Fibroblast of the aortic adventitia (primary cell): ENCODE measurements around the gene FMO4. TPM values are rescaled to one million over a fixed set of nuclear protein-coding genes. Genes with fewer than 3 reads are reported as not detected.
"Not testable (repeated sequence)": the region's sequence is repeated elsewhere in the genome, so short reads cannot be mapped to it uniquely, and the experiment has no call there.

Experiments used
- DNase-seq: peaks from one replicate; pipeline ENCODE4 v3.0.0-alpha.2; 2010; ENCODE audit warnings: low read depth
- H3K4me3 ChIP-seq: 2 replicates; pipeline ENCODE4 v1.5.1; 2011; ENCODE audit warnings: low read depth, mild to moderate bottlenecking, control low read depth, low read length, moderate library complexity
- total RNA-seq: library from RNA; depleted of rRNA; stranded (reverse); fragments of >200 nt; gene quantifications from 2 replicates; pipeline ENCODE4 v1.2.3, GENCODE V29; 2012; ENCODE audit warnings: low replicate concordance
- TF ChIP-seq, protein P1 (sequence below): IDR thresholded peaks from 2 replicates; pipeline ENCODE4 v1.5.1; 2011; ENCODE audit warnings: mild to moderate bottlenecking, low read length, control low read depth, inconsistent platforms; ENCODE audit not compliant: insufficient read depth

Gene FMO4
- total RNA-seq, 1 donor, result 4.8 TPM

GRCh38 chr1:171279678-171280077, 34.3 kb upstream of the FMO4 start:
- no peak for DNase-seq
- TF ChIP-seq, protein P1, sequence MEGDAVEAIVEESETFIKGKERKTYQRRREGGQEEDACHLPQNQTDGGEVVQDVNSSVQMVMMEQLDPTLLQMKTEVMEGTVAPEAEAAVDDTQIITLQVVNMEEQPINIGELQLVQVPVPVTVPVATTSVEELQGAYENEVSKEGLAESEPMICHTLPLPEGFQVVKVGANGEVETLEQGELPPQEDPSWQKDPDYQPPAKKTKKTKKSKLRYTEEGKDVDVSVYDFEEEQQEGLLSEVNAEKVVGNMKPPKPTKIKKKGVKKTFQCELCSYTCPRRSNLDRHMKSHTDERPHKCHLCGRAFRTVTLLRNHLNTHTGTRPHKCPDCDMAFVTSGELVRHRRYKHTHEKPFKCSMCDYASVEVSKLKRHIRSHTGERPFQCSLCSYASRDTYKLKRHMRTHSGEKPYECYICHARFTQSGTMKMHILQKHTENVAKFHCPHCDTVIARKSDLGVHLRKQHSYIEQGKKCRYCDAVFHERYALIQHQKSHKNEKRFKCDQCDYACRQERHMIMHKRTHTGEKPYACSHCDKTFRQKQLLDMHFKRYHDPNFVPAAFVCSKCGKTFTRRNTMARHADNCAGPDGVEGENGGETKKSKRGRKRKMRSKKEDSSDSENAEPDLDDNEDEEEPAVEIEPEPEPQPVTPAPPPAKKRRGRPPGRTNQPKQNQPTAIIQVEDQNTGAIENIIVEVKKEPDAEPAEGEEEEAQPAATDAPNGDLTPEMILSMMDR, result no peak

GRCh38 chr1:171280599-171280998, 33.4 kb upstream of the FMO4 start:
- no peak overlapping the region for H3K4me3 ChIP-seq
- TF ChIP-seq, protein P1, result no peak
- no peak for DNase-seq

More at GRCh38 chr1:171279678-171280077, 34.3 kb upstream of the FMO4 start:
- no peak overlapping the region for H3K4me3 ChIP-seq

DNA sequence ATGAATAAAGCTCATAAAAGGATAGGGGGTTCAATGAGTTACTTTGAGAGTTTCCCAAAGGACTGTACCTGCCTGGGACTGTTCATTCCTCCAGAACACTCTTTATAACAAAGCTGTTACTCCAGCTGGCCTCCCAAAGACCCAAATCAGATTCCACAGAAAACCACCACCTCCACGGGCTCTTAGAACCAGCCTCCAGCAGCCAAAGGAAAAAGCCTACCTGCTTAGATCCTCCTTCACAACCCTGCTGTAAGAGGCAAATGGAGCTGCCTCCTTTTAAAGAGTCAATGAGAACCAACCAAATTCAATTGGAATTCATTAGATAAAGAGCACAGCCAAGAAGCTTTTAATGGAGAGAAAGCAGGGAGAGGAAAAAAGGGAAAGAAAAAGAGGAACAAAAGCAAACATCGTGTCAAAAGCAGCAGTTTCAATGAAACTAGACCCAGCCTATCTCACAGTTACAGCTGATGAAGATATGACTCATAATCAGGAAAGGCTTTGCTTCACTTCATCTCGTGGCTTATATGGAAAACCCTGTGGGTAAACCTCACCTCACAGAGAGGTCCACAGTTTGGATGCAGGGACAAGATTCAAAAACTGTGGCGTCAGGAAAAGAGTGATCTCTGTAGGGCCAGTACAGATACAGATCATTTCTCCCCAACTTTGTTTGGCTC, 27.8 kb upstream of the FMO4 start:
- no peak overlapping the region for H3K4me3 ChIP-seq
- DNase-seq, result peak; percentile 38
- TF ChIP-seq, protein P1, result no peak

DNA sequence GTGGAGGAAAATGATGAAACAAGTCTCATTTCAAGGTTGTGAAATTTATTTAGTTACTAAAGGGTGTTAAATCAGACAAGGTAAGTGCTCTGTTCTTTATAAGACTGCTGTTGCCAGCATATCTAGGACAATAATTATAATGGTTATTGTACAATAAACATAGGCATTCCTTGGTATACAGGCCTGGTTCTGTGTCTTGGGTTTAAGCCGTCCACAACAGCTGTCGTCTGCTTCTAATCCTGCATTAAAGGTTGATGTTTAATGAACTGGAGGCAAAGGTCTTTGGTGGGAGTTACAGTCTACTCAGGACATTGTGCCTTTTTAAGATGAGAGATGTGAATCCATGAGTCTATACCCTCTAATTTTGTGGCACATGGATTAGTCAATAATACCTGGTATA, 23.4 kb upstream of the FMO4 start:
- no peak overlapping the region for H3K4me3 ChIP-seq
- TF ChIP-seq, protein P1, result no peak
- no peak for DNase-seq

DNA sequence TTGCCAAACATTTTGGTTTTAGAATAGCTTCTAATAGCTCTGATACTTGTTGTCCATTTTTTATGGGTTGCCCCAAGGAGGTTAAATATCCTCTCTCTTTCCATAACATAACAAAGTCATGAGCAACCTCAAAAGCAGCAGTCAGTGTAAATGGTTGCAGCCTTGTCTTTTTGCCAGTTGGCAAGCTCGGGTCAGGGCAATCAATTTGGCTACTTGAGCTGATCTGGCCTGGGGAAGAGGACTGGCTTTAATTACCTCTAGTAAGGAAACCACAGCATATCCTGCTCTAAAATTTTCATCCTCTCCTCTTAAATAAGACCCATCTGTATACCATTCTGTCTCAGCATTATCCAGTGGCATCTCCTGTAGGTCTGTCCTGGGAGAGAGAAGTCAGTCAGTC, 21.2 kb upstream of the FMO4 start:
- TF ChIP-seq, protein P1, result no peak
- peak; percentile 57 for DNase-seq
- H3K4me3 ChIP-seq, result no peak overlapping the region

DNA sequence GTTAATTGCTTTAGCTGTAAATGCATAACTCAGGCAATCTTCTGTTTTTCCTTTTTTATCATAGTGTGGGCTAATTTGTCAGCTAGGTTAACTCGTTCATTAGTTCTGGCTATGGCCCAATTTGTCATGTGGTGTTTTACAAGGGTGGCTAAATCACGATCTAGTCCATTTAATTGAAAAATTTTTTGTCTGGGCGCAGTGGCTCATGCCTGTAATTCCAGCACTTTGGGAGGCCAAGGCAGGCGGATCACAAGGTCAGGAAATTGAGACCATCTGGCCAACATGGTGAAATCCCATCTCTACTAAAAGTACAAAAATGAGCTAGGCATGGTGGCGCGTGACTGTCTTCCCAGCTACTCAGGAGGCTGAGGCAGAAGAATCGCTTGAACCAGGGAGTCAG, 18.6 kb upstream of the FMO4 start:
- not testable (repeated sequence) for DNase-seq, H3K4me3 ChIP-seq

DNA sequence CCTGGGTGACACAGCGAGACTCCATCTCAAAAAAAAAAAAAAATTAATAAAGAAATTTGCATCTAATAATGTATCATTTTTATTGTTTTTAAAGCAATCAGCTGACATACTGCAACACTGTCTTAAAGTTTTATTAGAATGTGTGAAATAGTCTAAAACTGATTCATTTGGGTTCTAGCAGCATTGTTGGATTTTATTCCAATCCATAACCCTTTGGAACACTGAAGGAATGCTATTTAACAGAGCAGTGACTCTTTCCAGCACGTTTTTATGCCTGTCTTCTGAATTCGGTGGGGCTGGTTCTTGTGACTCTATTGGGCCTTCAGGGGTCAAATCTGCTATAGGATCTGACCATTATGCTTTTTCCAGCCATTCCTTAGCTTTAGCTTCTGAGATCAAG, 18.2 kb upstream of the FMO4 start:
- H3K4me3 ChIP-seq, result no peak overlapping the region
- TF ChIP-seq, protein P1, result no peak
- DNase-seq, result no peak
